ENCODE data around the gene BMF. TPM values are rescaled to one million over a fixed set of nuclear protein-coding genes. Genes with fewer than 3 reads are reported as not detected.
A peak's percentile ranks its signal among the peaks of the same experiment; 100 is the strongest.

Gene BMF
- total RNA-seq, 4 donors from 2014 or later, result 31.9 to 49.3 (median 37.2) TPM

GRCh38 chr15:40087068-40087810 is 21.4 kb downstream of the BMF start:
- Histone ChIP-seq H3K36me3 (peaks cover 8 to 18% of the 10 kb centered on the region in 2 donors), H3K9me3 (no peaks in the 10 kb centered on the region), H3K4me1 (peaks cover 78 to 98% of the 10 kb centered on the region in 2 donors), H3K27ac (peak overlapping the region; percentile 57 to 89 (median 73)), H3K27me3 (no peaks in the 10 kb centered on the region), H3K4me3 (replicated peaks in 1 of 3) (no peak overlapping the region)
- peak; percentile 37 to 48 for DNase-seq
- intact Hi-C loops (cut with DNase I), result no loop called here
- 64 to 69% methylated on average over 14 of the region's 14 CpGs for WGBS, 2 donors
- no peak for TF ChIP-seq CTCF (IDR thresholded peaks at IDR 0.05)
- TF ChIP-seq POLR2A (IDR thresholded peaks at IDR 0.05), result no peak

- peaks cover 90 to 95% of the 10 kb centered on the region in 2 donors for H3K4me1 ChIP-seq
- H3K27ac ChIP-seq, result peak overlapping the region; percentile 38 to 89 (median 71)
- 67% methylated on average over 10 of the region's 10 CpGs for WGBS, 2 donors
- no peak overlapping the region for H3K4me3 ChIP-seq (replicated peaks in 1 of 3)
- TF ChIP-seq POLR2A (IDR thresholded peaks at IDR 0.05) (no peak), CTCF (IDR thresholded peaks at IDR 0.05) (no peak)
- no peaks in the 10 kb centered on the region for H3K27me3 ChIP-seq
- H3K36me3 ChIP-seq, result peaks cover 0 to 5% of the 10 kb centered on the region in 2 donors
- intact Hi-C loops (cut with DNase I), result no loop called here
- no peaks in the 10 kb centered on the region for H3K9me3 ChIP-seq
- no peak for DNase-seq
Observed at GRCh38 chr15:40085266-40085665, 23.4 kb downstream of the BMF start.

GRCh38 chr15:40084650-40085049 is 24.0 kb downstream of the BMF start:
- WGBS, 2 donors, result 77 to 88% methylated on average over 9 of the region's 9 CpGs
- no peaks in the 10 kb centered on the region for H3K27me3 ChIP-seq
- peak overlapping the region in 2 of 3 donors; percentile 71 to 89 for H3K27ac ChIP-seq
- DNase-seq, result peak; percentile 52 to 73
- intact Hi-C loops (cut with DNase I), result no loop called here
- TF ChIP-seq CTCF (IDR thresholded peaks at IDR 0.05) (no peak), POLR2A (IDR thresholded peaks at IDR 0.05) (no peak)
- H3K4me1 ChIP-seq, result peaks cover 91 to 92% of the 10 kb centered on the region in 2 donors
- peaks cover 0 to under 1% of the 10 kb centered on the region in 2 donors for H3K36me3 ChIP-seq
- H3K4me3 ChIP-seq (replicated peaks in 1 of 3), result no peak overlapping the region
- H3K9me3 ChIP-seq, result no peaks in the 10 kb centered on the region

- TF ChIP-seq CTCF (IDR thresholded peaks at IDR 0.05), result no peak
- TF ChIP-seq POLR2A (IDR thresholded peaks at IDR 0.05), result no peak
- H3K4me3 ChIP-seq (replicated peaks in 1 of 3), result no peak overlapping the region
- H3K27ac ChIP-seq, result peak overlapping the region; percentile 87 to 92 (median 89)
- H3K36me3 ChIP-seq, result no peaks in the 10 kb centered on the region
- intact Hi-C loops (cut with DNase I), result no loop called here
- DNase-seq, result peak; percentile 56 to 59
- H3K9me3 ChIP-seq, result no peaks in the 10 kb centered on the region
- H3K27me3 ChIP-seq, result no peaks in the 10 kb centered on the region
- 32 to 45% methylated on average over 10 to 11 of the region's 12 CpGs for WGBS, 2 donors
- peaks cover 73 to 78% of the 10 kb centered on the region in 2 donors for H3K4me1 ChIP-seq
Observed at GRCh38 chr15:40082195-40082883, 26.3 kb downstream of the BMF start.

Data from thyroid gland (tissue), 4 donors.